Measurements from ENCODE around the gene SPOCK1. TPM values are rescaled to one million over a fixed set of nuclear protein-coding genes. Genes with fewer than 3 reads are reported as not detected.

The SPOCK1 gene
- total and polyA plus RNA-seq, 2 of the 4 experiments (the other 2 are of a cell fraction) = 5.0 to 20.3 TPM

DNA sequence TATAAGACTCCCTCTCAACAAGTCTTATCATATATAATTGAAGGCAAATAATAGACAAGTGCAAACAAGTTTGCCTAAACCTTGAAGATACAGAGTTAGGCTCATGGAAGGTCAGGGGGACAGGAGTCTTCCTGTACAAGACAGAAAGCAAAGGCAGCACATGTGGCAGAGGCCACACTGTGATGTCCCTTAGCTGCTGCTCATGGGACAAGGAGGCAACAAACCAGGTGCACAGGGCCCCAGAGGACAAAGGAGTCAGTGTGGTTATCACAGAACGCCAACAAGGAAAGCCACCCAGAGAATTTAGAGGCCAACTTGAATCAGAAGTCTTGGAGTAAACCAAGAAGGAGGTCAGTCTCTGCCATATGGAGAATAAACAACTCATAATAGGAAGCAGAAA, 444.8 kb downstream of the SPOCK1 start:
- Histone ChIP-seq H2AK9ac (replicated peaks; ENCODE audit: low read depth, low read length, poor library complexity) (no peak overlapping the region), H3K56ac (ENCODE audit: extremely low read depth, insufficient read depth, low read length) (no peak overlapping the region), H3K9ac (ENCODE audit: low read depth, low read length) (no peak overlapping the region), H2BK20ac (ENCODE audit: low read depth, low read length) (no peak overlapping the region), H3K4me1 (ENCODE audit: control insufficient read depth, insufficient read depth, low read length) (no peaks in the 10 kb centered on the region), H2AK5ac (ENCODE audit: low read depth, low read length) (no peak overlapping the region), H4K91ac (ENCODE audit: insufficient read depth, low read depth, low read length) (no peak overlapping the region), H3K36me3 (ENCODE audit: control insufficient read depth, insufficient read depth, low read length) (no peaks in the 10 kb centered on the region), H3K4me2 (ENCODE audit: low read depth, low read length) (no peak overlapping the region), H3K79me1 (ENCODE audit: low read depth in 1 of 2, low read length in 2 of 2) (no peaks in the 10 kb centered on the region), H4K20me1 (ENCODE audit: insufficient read depth, low read length) (no peaks in the 10 kb centered on the region), H3K27me3 (ENCODE audit: control insufficient read depth, insufficient read depth, low read length) (no peaks in the 10 kb centered on the region), H3K9me1 (ENCODE audit: insufficient read depth, low read length) (no peaks in the 10 kb centered on the region), H3K4ac (ENCODE audit: low read depth, low read length) (no peak overlapping the region), H3K27ac (ENCODE audit: insufficient read depth, low read length) (no peak overlapping the region), H3K23ac (ENCODE audit: low read depth, low read length) (no peak overlapping the region), H3K18ac (ENCODE audit: low read depth, low read length) (no peak overlapping the region), H3K4me3 (ENCODE audit: insufficient read depth, low read depth, low read length) (no peak overlapping the region), H2AFZ (replicated peaks; ENCODE audit: low read length, poor library complexity) (no peak overlapping the region), H3K9me3 (ENCODE audit: control insufficient read depth, insufficient read depth, low read length) (no peaks in the 10 kb centered on the region), H3K14ac (replicated peaks; ENCODE audit: low read depth, low read length) (no peak overlapping the region), H2BK5ac (ENCODE audit: low read depth, low read length, poor library complexity, severe bottlenecking) (no peak overlapping the region), H2BK15ac (ENCODE audit: low read depth, low read length) (no peak overlapping the region), H2BK120ac (ENCODE audit: low read depth, low read length) (no peak overlapping the region), H4K8ac (ENCODE audit: low read depth in 2 of 2, low read length in 2 of 2) (no peak overlapping the region), H4K5ac (ENCODE audit: low read depth, low read length) (no peak overlapping the region)
- no TSS peak for BruUV-seq (replicated peaks)
- POLR2A ChIA-PET (ENCODE audit: unreplicated experiment) = no interaction called here
- intact Hi-C loops (cut with micrococcal nuclease) (loop anchor here (5.0 kb wide), 1 partner anchor 807 kb away; no protein-coding TSS in a partner anchor), dilution Hi-C loops (cut with HindIII; ENCODE audit: low sequenced_read_pairs, unreplicated experiment) (no loop called here), in situ Hi-C loops (cut with MboI; ENCODE audit: low sequenced_read_pairs) (no loop called here)
- DNase-seq (no peak), ATAC-seq (ENCODE audit: low read depth) (no peak)
- CTCF ChIA-PET = no interaction called here
- no CpG with 5 or more reads among the region's 1 CpG for WGBS, 2 experiments (ENCODE audit: extremely low coverage in 2 of 2, insufficient read length in 1 of 2)
- TF ChIP-seq, protein P1, sequence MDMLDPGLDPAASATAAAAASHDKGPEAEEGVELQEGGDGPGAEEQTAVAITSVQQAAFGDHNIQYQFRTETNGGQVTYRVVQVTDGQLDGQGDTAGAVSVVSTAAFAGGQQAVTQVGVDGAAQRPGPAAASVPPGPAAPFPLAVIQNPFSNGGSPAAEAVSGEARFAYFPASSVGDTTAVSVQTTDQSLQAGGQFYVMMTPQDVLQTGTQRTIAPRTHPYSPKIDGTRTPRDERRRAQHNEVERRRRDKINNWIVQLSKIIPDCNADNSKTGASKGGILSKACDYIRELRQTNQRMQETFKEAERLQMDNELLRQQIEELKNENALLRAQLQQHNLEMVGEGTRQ (IDR thresholded peaks at IDR 0.05; ENCODE audit: low read depth, low read length) = no peak
- TF ChIP-seq BHLHE40 (IDR thresholded peaks at IDR 0.05; ENCODE audit: low read depth, low read length) (no peak), MAFK (IDR thresholded peaks at IDR 0.05; ENCODE audit: low read depth, low read length) (no peak), CEBPB (IDR thresholded peaks at IDR 0.05; ENCODE audit: low read depth, low read length) (no peak), POLR2A (IDR thresholded peaks at IDR 0.05; ENCODE audit: low read depth, low read length) (no peak), NFE2L2 (IDR thresholded peaks at IDR 0.05; ENCODE audit: low read depth, low read length) (no peak), RAD21 (IDR thresholded peaks at IDR 0.05; ENCODE audit: low read length) (no peak), RCOR1 (IDR thresholded peaks at IDR 0.05; ENCODE audit: insufficient replicate concordance, low read length) (no peak), RFX5 (IDR thresholded peaks at IDR 0.05; ENCODE audit: low read depth, low read length) (no peak), CHD1 (IDR thresholded peaks at IDR 0.05; ENCODE audit: low read depth, low read length) (no peak), SMC3 (IDR thresholded peaks at IDR 0.05; ENCODE audit: low read depth, low read length) (no peak), MAZ (IDR thresholded peaks at IDR 0.05; ENCODE audit: borderline replicate concordance, low read depth, low read length) (no peak), MXI1 (IDR thresholded peaks at IDR 0.05; ENCODE audit: borderline replicate concordance, low read depth, low read length) (no peak), FOS (IDR thresholded peaks at IDR 0.05; ENCODE audit: low read depth, low read length) (no peak)
- TF ChIP-seq, protein P2, sequence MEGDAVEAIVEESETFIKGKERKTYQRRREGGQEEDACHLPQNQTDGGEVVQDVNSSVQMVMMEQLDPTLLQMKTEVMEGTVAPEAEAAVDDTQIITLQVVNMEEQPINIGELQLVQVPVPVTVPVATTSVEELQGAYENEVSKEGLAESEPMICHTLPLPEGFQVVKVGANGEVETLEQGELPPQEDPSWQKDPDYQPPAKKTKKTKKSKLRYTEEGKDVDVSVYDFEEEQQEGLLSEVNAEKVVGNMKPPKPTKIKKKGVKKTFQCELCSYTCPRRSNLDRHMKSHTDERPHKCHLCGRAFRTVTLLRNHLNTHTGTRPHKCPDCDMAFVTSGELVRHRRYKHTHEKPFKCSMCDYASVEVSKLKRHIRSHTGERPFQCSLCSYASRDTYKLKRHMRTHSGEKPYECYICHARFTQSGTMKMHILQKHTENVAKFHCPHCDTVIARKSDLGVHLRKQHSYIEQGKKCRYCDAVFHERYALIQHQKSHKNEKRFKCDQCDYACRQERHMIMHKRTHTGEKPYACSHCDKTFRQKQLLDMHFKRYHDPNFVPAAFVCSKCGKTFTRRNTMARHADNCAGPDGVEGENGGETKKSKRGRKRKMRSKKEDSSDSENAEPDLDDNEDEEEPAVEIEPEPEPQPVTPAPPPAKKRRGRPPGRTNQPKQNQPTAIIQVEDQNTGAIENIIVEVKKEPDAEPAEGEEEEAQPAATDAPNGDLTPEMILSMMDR (conservative IDR thresholded peaks at IDR 0.05; ENCODE audit: low read depth, low read length) = no peak
- TF ChIP-seq, protein P3, sequence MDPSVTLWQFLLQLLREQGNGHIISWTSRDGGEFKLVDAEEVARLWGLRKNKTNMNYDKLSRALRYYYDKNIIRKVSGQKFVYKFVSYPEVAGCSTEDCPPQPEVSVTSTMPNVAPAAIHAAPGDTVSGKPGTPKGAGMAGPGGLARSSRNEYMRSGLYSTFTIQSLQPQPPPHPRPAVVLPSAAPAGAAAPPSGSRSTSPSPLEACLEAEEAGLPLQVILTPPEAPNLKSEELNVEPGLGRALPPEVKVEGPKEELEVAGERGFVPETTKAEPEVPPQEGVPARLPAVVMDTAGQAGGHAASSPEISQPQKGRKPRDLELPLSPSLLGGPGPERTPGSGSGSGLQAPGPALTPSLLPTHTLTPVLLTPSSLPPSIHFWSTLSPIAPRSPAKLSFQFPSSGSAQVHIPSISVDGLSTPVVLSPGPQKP (IDR thresholded peaks at IDR 0.05; ENCODE audit: borderline replicate concordance, low read depth, low read length) = no peak

Measured in IMR-90 (cell line).